Measurements from ENCODE around the gene U2AF1L4.
"Not testable (repeated sequence)": the region's sequence is repeated elsewhere in the genome, so short reads cannot be mapped to it uniquely, and the experiment has no call there.

U2AF1L4 gene

DNA sequence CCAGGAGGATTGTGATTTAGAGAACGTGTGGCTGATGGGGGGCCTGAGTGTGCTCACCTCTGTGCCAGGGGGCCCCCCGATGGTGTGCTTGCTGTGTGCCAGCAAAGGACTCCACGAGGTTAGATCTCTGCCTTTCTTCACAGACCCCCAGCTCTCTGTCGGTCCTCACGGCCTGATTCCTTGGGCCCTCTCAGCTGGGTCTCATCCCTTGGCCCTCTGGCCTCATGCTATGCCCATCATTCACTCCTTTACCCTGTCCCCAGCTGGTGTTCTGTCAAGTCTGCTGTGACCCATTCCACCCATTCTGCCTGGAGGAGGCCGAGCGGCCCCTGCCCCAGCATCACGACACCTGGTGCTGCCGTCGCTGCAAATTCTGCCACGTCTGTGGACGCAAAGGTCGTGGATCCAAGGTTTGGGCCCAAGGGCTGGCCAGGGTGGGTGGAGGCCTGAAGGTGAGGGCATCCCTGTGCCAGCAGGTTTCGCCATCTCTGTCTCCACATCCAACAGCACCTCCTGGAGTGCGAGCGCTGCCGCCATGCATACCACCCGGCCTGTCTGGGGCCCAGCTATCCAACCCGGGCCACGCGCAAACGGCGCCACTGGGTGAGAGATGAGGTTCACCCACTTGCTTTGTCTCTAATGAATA, 19.9 kb downstream of the U2AF1L4 start:
- DNase-seq (ENCODE audit: low read depth in 3 of 3), result no peak

DNA sequence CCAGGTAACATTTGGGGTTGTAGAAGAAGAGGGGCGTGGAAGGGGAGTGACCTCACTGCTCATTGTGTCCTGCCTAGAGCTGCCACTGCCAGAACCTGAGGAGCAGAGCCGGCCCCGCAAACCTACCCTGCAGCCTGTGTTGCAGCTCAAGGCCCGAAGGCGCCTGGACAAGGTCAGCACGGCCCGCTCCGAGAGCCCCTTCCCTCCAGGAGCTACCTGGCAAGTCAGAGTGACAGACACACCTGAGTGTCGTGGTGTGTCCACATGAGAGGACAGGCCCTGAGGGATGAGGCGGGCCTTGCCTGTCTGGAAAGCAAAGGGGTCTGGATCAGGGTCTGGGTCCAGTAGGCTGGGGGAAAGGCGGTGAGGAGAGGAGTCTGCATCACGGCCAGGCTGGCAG, 20.7 kb downstream of the U2AF1L4 start:
- DNase-seq (ENCODE audit: low read depth in 3 of 3), result no peak

DNA sequence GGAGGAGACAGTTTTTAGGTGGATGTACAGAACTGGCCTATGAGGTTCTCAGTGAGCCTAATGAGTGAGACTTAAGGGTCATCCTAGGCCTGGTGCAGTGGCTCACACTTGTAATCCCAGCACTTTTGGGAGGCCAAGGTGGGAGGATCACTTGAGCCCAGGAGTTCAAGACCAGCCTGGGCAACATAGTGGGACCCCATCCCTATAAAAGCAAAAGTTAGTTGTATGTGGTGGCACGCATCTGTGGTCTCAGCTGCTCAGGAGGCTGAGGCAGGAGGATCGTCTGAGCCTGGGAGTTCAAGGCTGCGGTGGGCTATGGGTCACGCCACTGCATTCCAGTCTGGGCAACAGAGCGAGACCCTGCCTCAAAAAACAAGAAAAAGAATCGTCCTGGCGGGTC, 21.1 kb downstream of the U2AF1L4 start:
- DNase-seq (ENCODE audit: low read depth in 3 of 3), result not testable (repeated sequence)

DNA sequence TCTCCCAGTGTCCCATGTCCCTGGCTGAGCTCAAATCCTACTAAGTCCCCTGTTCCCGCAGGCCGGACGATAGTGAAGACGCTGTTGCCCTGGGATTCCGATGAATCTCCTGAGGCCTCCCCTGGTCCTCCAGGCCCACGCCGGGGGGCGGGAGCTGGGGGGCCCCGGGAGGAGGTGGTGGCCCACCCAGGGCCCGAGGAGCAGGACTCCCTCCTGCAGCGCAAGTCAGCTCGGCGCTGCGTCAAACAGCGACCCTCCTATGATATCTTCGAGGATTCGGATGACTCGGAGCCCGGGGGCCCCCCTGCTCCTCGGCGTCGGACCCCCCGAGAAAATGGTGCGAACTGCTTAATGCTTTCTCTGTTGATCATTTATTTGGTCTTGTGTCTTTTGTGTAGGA, 21.5 kb downstream of the U2AF1L4 start:
- DNase-seq (ENCODE audit: low read depth in 3 of 3), result no peak

DNA sequence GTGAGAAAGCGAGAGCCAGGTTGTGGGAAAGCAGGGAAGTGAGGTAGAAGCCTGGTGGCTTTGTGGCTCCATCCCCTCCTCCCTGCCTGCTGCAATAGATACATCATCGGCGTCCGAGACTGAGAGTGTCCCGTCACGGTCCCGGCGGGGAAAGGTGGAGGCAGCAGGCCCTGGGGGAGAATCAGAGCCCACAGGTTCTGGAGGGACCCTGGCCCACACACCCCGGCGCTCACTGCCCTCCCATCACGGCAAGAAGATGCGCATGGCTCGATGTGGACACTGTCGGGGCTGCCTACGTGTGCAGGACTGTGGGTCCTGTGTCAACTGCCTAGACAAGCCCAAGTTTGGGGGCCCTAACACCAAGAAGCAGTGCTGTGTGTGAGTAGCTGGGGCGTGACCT, 22.3 kb downstream of the U2AF1L4 start:
- no peak for DNase-seq (ENCODE audit: low read depth in 3 of 3)

DNA sequence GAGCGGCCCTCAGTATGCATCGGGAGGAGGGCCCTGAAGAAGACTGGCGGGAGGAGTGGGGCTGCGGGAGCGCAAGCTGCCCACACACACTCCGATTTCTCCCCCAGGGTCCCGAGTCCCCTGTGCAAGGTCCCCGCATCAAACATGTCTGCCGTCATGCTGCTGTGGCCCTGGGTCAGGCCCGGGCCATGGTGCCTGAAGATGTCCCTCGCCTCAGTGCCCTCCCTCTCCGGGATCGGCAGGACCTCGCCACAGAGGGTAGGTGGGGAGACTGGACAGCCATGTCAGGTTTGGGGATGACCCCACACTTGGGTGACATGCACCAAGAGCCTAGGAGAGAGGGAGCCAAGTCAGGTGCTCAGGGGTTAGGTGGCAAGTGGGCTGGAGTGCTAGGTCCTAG, 22.8 kb downstream of the U2AF1L4 start:
- DNase-seq (ENCODE audit: low read depth in 3 of 3), result no peak

DNA sequence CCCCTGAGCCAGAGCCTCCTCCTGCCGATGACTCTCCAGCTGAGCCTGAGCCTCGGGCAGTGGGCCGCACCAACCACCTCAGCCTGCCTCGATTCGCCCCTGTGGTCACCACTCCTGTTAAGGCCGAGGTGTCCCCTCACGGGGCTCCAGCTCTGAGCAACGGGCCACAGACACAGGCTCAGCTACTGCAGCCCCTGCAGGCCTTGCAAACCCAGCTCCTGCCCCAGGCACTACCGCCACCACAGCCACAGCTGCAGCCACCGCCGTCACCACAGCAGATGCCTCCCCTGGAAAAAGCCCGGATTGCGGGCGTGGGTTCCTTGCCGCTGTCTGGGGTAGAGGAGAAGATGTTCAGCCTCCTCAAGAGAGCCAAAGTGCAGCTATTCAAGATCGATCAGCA, 23.8 kb downstream of the U2AF1L4 start:
- DNase-seq (ENCODE audit: low read depth in 3 of 3), result no peak

DNA sequence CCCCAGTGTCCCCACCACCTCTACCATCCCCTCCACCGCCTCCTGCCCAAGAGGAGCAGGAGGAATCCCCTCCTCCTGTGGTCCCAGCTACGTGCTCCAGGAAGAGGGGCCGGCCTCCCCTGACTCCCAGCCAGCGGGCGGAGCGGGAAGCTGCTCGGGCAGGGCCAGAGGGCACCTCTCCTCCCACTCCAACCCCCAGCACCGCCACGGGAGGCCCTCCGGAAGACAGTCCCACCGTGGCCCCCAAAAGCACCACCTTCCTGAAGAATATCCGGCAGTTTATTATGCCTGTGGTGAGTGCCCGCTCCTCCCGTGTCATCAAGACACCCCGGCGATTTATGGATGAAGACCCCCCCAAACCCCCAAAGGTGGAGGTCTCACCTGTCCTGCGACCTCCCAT, 24.6 kb downstream of the U2AF1L4 start:
- DNase-seq (ENCODE audit: low read depth in 3 of 3), result no peak

DNA sequence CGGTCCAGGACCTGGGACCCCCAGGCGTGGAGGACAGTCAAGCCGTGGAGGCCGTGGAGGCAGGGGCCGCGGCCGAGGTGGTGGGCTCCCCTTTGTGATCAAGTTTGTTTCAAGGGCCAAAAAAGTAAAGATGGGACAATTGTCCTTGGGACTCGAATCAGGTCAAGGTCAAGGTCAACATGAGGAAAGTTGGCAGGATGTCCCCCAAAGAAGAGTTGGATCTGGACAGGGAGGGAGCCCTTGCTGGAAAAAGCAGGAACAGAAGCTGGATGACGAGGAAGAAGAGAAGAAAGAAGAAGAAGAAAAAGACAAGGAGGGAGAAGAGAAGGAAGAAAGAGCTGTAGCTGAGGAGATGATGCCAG, 25.1 kb downstream of the U2AF1L4 start:
- DNase-seq (ENCODE audit: low read depth in 3 of 3), result no peak

DNA sequence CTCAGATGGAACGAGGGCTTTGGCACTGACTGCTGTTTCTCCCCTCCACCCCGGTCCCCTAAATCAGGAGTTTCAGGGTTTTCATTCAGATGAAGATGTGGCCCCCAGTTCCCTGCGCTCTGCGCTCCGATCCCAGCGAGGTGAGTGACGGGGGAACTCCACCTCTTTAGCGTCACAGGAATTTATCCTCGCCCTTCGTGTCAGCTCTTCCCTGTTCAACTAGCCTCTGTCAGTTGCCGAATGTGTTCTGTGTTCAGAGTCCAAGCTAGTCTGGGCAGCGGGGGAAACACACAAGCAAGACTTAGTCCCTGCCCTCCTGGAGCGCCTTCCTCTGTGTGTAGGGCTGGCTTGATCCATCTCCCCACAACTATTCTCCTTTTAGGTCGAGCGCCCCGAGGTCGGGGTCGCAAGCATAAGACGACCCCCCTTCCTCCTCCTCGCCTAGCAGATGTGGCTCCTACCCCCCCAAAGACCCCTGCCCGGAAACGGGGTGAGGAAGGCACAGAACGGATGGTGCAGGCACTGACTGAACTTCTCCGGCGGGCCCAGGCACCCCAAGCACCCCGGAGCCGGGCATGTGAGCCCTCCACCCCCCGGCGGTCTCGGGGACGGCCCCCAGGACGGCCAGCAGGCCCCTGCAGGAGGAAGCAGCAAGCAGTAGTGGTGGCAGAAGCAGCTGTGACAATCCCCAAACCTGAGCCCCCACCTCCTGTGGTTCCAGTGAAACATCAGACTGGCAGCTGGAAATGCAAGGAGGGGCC, 25.6 kb downstream of the U2AF1L4 start:
- no peak for DNase-seq (ENCODE audit: low read depth in 3 of 3)

DNA sequence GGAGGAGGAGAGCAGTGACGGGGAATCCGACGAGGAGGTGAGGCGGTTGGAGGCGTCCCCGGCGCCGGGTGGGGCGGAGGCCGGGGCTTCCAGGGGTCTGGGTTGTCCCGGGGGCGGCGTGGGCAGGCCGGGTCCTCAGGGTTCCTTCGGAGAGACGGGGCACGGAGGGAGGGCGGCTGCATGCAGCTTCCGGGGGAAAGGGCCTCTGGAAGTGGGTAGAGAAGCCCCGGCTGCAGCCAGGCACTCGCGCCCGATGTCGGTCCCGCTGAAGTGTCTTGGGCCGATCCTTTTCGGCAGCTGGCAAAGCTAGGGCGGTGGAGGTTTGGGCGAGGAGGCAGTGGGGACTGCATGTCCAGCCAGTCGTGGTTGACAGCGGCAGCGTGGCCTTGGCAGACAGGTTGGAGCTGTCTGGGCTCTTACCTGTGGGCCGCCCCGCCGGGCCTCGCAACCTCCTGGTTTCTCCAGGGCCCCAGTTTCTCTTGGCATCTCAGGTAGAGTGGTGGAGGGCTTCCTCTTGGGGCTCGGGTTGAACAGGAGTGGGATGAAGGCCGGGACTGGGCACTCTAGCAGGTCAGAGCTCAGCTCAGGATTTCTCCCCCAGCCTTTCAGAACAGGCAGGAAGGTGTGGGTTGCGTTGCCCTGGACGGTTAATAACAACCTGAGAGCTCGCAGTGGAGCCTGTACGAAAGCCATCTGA, 26.7 kb downstream of the U2AF1L4 start:
- DNase-seq (ENCODE audit: low read depth in 3 of 3), result peak in 2 of 3 experiments; percentile 45 to 51

DNA sequence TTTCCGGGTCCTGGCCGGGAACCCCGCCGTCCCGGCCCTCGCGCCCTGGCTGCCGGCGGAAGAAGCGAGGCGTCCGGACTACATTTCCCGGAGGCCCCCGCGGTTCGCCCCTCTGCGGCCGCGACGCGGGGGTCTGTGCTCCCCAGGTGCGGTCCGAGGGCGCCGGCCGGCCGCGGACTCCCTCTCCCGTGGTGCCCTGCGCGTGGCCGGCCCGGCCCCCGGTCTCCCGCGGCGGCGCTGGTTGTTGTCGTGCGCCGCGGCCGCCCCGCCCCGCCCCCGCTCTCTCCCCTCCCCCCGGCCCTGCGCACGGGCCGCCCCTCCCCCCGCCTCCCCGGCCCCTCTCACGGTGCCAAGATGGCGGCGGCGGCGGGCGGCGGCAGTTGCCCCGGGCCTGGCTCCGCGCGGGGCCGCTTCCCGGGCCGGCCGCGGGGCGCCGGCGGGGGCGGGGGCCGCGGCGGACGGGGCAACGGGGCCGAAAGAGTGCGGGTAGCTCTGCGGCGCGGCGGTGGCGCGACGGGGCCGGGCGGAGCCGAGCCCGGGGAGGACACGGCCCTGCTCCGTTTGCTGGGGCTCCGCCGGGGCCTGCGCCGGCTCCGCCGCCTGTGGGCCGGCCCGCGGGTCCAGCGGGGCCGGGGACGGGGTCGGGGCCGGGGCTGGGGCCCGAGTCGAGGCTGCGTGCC, 27.4 kb downstream of the U2AF1L4 start, which contains the start of gene KMT2B:
KMT2B (plus strand) TSS at position 339 of the 680 bp plus-strand sequence; CDS start at position 355, 16 bp downstream.
- DNase-seq (ENCODE audit: low read depth in 3 of 3), result peak in 1 of 3 experiments; percentile 54

DNA sequence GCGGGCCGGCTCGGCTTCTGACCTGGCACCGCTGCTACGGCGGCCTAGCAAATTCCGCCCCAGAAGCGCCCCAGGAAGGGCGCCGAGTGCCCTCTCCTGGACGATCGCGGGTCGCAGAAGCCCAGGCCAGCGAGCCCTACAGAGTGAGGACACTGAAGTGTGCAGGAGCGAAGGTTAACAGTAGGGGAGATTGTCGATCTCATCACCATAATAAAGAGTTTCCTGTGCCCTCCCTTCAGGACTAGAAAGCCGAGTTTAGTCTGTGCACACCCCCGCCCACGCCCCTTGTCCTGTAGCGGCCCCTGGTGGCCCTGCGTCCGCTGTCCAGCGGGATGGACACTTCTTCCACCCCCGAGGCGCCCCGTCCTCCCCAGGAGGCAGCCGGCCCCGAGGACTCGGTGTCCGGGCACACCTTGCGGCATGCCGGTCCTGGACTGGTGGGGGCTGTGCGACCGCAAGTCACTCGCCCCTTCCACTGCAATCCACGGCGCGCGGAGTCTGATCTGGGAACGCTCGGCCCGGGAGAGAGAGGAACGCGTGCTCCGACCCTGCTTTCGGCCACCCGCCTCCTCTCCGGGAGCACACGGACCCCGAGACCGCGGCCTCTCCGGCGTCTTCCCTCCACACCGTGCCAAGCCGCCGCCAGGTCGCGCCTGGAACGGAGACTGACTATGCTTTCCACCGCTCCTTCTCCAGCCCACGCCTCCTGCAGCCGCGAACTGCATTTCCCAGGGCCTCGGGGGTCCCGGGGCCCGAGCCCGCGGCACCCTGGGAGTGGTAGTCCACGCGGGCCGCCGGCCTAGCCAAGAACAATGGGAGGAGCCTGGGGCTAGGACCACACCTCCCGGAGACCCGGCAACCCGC, 28.2 kb downstream of the U2AF1L4 start:
- peak; percentile 93 to 94 (median 93) for DNase-seq (ENCODE audit: low read depth in 3 of 3)

DNA sequence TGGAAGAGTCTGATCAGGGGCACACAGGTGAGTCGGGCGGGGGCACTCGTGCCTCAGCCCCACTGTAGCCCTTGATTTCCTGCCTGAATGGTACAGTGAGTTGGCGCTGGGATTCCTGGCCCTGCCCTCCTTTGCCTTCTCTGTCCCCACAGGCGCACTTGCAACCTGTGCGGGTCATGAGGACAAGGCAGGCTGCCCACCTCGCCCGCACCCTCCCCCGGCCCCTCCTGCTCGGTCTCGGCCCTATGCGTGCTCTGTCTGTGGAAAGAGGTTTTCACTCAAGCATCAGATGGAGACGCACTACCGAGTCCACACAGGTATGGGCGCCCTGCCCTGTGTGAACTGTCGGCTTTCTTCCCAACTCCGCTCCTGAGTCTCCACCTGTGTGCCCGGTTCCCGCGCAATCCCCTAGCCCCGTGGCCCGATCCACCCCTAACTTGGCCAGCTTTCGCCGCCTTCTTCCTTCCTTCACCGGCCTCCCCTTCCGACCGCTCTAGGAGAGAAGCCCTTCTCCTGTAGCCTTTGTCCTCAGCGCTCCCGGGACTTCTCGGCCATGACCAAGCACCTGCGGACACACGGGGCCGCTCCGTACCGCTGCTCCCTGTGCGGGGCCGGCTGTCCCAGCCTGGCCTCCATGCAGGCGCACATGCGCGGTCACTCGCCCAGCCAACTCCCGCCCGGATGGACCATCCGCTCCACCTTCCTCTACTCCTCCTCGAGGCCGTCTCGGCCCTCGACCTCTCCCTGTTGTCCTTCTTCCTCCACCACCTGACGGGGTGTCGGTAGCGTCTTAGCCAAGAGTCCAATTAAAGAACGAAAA, 29.0 kb downstream of the U2AF1L4 start:
- DNase-seq (ENCODE audit: low read depth in 3 of 3), result no peak

DNA sequence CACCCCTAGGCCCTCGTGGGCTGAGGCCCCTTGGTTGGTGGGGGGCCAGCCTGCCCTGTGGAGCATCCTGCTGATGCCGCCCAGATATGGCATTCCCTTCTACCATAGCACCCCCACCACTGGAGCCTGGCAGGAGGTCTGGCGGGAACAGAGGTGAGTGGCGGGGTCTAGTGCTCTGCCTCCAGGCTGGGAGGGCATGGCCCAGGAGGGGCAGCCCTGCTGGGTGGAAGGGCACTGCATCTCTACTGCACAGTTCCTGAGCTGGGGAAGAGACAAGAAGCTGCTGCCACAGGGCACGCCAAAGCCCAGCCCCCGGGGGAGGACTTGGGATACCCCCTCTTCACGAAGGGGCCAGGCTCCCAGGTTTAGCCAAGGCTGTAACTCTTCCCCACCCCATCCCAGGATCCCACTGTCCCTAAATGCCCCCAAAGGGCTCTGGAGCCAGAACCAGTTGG, 29.8 kb downstream of the U2AF1L4 start:
- no peak for DNase-seq (ENCODE audit: low read depth in 3 of 3)

DNA sequence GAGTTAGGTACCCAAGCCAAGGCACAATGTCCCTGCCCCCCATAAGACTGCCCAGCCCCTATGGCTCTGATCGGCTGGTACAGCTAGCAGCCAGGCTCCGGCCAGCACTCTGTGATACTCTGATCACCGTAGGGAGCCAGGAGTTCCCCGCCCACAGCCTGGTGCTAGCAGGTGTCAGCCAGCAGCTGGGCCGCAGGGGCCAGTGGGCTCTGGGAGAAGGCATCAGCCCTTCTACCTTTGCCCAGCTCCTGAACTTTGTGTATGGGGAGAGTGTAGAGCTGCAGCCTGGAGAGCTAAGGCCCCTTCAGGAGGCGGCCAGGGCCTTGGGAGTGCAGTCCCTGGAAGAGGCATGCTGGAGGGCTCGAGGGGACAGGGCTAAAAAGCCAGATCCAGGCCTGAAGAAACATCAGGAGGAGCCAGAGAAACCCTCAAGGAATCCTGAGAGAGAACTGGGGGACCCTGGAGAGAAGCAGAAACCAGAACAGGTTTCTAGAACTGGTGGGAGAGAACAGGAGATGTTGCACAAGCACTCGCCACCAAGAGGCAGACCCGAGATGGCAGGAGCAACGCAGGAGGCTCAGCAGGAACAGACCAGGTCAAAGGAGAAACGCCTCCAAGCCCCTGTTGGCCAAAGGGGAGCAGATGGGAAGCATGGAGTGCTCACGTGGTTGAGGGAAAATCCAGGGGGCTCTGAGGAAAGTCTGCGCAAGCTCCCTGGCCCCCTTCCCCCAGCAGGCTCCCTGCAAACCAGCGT, 30.4 kb downstream of the U2AF1L4 start:
- DNase-seq (ENCODE audit: low read depth in 3 of 3), result no peak

DNA sequence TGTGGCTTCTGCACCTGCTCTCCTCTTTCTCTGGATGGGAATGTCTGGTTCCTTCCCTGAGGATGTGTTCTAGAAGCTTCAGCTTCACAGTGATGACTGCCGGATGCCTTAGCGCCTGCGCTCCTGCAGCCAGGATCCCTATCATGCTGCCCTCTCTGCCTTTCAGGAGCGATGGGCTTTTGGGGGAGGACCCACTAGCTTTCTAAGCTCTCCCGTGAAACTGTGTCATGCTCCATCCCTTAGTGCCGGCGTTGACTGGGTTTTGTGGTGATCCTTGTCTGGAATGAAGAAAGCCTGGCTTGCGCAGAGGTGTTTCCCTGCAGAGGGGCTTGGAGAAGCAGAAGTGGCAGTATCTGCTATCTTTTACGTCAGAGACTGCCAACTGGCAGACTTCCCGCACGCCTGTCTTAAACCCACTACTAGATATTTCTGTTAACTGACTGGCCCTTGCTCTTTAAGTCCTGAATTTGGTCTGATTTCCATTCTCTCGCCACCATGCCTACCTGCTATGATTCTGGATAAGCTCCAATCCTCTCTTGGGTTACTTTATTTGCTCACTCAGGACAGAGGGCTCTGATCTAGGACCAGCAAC, 31.2 kb downstream of the U2AF1L4 start:
- DNase-seq (ENCODE audit: low read depth in 3 of 3), result no peak

DNA sequence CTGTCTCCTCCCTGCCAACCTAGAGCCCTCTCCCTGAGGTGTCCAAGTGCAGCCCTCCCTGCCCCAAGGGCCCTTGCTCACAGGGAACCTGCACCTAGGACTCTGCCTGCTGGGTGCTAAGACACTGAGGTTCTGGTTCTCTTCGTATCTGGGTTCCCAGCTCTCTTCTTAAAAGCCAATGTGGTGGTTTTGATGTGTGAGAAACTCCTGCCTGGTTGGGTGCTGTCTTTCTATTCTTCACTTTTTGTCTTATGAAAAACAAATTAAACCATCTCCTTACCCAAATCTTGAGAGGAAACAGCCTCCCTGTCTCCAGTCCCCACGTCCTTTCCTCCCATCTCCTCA, 31.7 kb downstream of the U2AF1L4 start:
- DNase-seq (ENCODE audit: low read depth in 3 of 3), result no peak

All from stimulated activated CD4-positive, alpha-beta T cell treated with anti-CD3 and anti-CD28 coated beads, TNF-alpha, amount 100 ng/mL, for 4 hours (primary cell).